ENCODE results near the gene CERT1. TPM values are rescaled to one million over a fixed set of nuclear protein-coding genes. Genes with fewer than 3 reads are reported as not detected.
"Not testable (repeated sequence)": the region's sequence is repeated elsewhere in the genome, so short reads cannot be mapped to it uniquely, and the experiment has no call there.

The CERT1 gene
- polyA plus RNA-seq, 3 donors: 16.6 to 50.5 (median 45.9) TPM

- Mint-ChIP-seq H3K27ac (no peak overlapping the region), H3K4me1 (no peaks in the 10 kb centered on the region)
Observed at GRCh38 chr5:75491621-75492020, 19.8 kb downstream of the CERT1 start.

GRCh38 chr5:75489847-75490246 lies 21.6 kb downstream of the CERT1 start:
- H4K20me1 ChIP-seq (ENCODE audit: insufficient read depth, low read length): peaks cover 92% of the 10 kb centered on the region
- not testable (repeated sequence) for H3K4me2 ChIP-seq (replicated peaks; ENCODE audit: extremely low read depth, low read length, poor library complexity, severe bottlenecking); DNase-seq; H3K4me3 Mint-ChIP-seq; H2AFZ ChIP-seq (ENCODE audit: insufficient read depth, low read depth, low read length, poor library complexity, severe bottlenecking); H3K27me3 Mint-ChIP-seq (ENCODE audit: low read depth in 3 of 3); H3K9ac ChIP-seq (ENCODE audit: insufficient read depth, low read length, poor library complexity, severe bottlenecking); H3K4me1 ChIP-seq (ENCODE audit: control insufficient read depth in 1 of 2, insufficient read depth in 2 of 2, low read length in 2 of 2); H3K4me3 ChIP-seq (replicated peaks in 1 of 3; ENCODE audit: low read depth in 2 of 3, low read length in 3 of 3); H3K4me1 Mint-ChIP-seq; H3K27ac ChIP-seq (ENCODE audit: low read depth in 1 of 2, low read length in 2 of 2); H3K27me3 ChIP-seq (ENCODE audit: control insufficient read depth in 2 of 2, insufficient read depth in 2 of 2, low read length in 2 of 2); H3K9me3 ChIP-seq (replicated peaks in 1 of 2; ENCODE audit: control insufficient read depth in 1 of 2, insufficient read depth in 1 of 2, low read length in 2 of 2)
- intact Hi-C loops (cut with micrococcal nuclease): loop anchor here in 1 of 2 donors (10.0 kb wide), 1 partner anchor 175 kb away; no protein-coding TSS in a partner anchor
- H3K36me3 ChIP-seq (replicated peaks in 1 of 2; ENCODE audit: control insufficient read depth in 1 of 2, insufficient read depth in 2 of 2, low read length in 2 of 2): peaks cover 16 to 40% of the 10 kb centered on the region in 2 donors
- Mint-ChIP-seq H3K27ac (peak overlapping the region in 1 of 7 donors; percentile 33), H3K36me3 (peaks cover 47 to 57% of the 10 kb centered on the region in 2 donors), H3K9me3 (peaks cover 5 to 37% (median 18%) of the 10 kb centered on the region in 7 donors)
- H3K79me2 ChIP-seq (ENCODE audit: insufficient read depth, low read length): peaks cover 89% of the 10 kb centered on the region
- WGBS (ENCODE audit: insufficient coverage): no CpG with 5 or more reads among the region's 6 CpGs

More at GRCh38 chr5:75491621-75492020, 19.8 kb downstream of the CERT1 start:
- H3K4me1 ChIP-seq (ENCODE audit: control insufficient read depth in 1 of 2, insufficient read depth in 2 of 2, low read length in 2 of 2): no peaks in the 10 kb centered on the region
- peaks cover 0 to 5% of the 10 kb centered on the region in 2 donors for H3K9me3 ChIP-seq (replicated peaks in 1 of 2; ENCODE audit: control insufficient read depth in 1 of 2, insufficient read depth in 1 of 2, low read length in 2 of 2)
- H3K27me3 Mint-ChIP-seq (ENCODE audit: low read depth in 3 of 3): no peaks in the 10 kb centered on the region
- no peak for TF ChIP-seq CTCF (IDR thresholded peaks at IDR 0.05)
- WGBS (ENCODE audit: insufficient coverage): no CpG with 5 or more reads among the region's 2 CpGs
- H3K36me3 ChIP-seq (replicated peaks in 1 of 2; ENCODE audit: control insufficient read depth in 1 of 2, insufficient read depth in 2 of 2, low read length in 2 of 2): peaks cover 18 to 57% of the 10 kb centered on the region in 2 donors
- no peaks in the 10 kb centered on the region for H3K27me3 ChIP-seq (ENCODE audit: control insufficient read depth in 2 of 2, insufficient read depth in 2 of 2, low read length in 2 of 2)
- H3K4me2 ChIP-seq (replicated peaks; ENCODE audit: extremely low read depth, low read length, poor library complexity, severe bottlenecking): no peak overlapping the region
- H3K4me3 Mint-ChIP-seq: no peak overlapping the region
- H3K27ac ChIP-seq (ENCODE audit: low read depth in 1 of 2, low read length in 2 of 2): no peak overlapping the region
- no peak for DNase-seq
- intact Hi-C loops (cut with micrococcal nuclease): loop anchor here in 1 of 2 donors (10.0 kb wide), 1 partner anchor 173 kb away; no protein-coding TSS in a partner anchor
- no peak overlapping the region for H2AFZ ChIP-seq (ENCODE audit: insufficient read depth, low read depth, low read length, poor library complexity, severe bottlenecking)
- H3K79me2 ChIP-seq (ENCODE audit: insufficient read depth, low read length): peaks cover 87% of the 10 kb centered on the region
- no peak overlapping the region for H3K9ac ChIP-seq (ENCODE audit: insufficient read depth, low read length, poor library complexity, severe bottlenecking)
- peaks cover 93% of the 10 kb centered on the region for H4K20me1 ChIP-seq (ENCODE audit: insufficient read depth, low read length)
- H3K36me3 Mint-ChIP-seq: peaks cover 53 to 56% of the 10 kb centered on the region in 2 donors
- H3K9me3 Mint-ChIP-seq: peaks cover under 1 to 26% (median 11%) of the 10 kb centered on the region in 7 donors
- no peak overlapping the region for H3K4me3 ChIP-seq (replicated peaks in 1 of 3; ENCODE audit: low read depth in 2 of 3, low read length in 3 of 3)
